ENCODE data around the gene MACROH2A1. TPM values are rescaled to one million over a fixed set of nuclear protein-coding genes. Genes with fewer than 3 reads are reported as not detected.

The MACROH2A1 gene
- polyA plus RNA-seq, 2 of the 4 experiments (the other 2 are of a cell fraction): 158 to 172 TPM

DNA sequence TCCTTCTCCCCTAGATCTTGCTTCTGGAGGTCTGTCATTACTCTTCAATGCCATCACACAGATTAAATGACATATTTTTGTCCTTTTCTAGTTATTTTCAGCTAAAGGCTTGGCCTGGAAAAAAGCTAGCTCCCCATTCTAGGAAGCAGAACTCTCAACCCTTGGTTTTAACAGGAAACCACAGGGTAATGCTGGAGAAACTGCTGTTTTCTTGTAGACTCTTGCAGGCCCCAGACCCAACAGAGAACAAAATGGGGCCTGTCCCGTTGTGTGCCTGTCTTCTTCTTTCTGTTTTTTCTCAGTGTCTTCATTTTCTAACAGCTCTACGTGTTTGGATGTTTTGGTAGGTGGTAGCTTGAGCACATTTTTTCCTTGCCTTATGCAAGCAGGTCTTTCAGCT, 26.6 kb upstream of the MACROH2A1 start:
- no peak overlapping the region for H3K4me3 ChIP-seq
- H3K9me3 ChIP-seq: peaks cover 20% of the 10 kb centered on the region
- no peak; a peak in 1 of 6 replicates for ATAC-seq
- H3K4me2 ChIP-seq: no peak overlapping the region
- FAIRE-seq: no peak
- peaks cover 8% of the 10 kb centered on the region; the same call in 2 of the 3 replicates for H3K4me1 ChIP-seq
- DNase-seq (ENCODE audit: low read depth in 1 of 2, low spot score in 1 of 2): no peak
- 35% methylated on average over 2 of the region's 2 CpGs for WGBS (ENCODE audit: missing lambda C conversion rate)
- H3K27ac ChIP-seq: no peak overlapping the region
- ChIA-PET CTCF (interaction anchor here (0.7 to 4.3 kb wide), 18 partner anchors 9 to 506 kb away, joined by 3 to 22 read pairs (median 4); partner anchors contain the start of genes DCANP1 and MACROH2A1), POLR2A (no interaction called here)
- no peak for TF ChIP-seq CHD4 (IDR thresholded peaks at IDR 0.05; ENCODE audit: borderline replicate concordance)
- TF ChIP-seq HOXA7 (CRISPR knock-in tag; IDR thresholded peaks at IDR 0.05): no peak
- TF ChIP-seq TFCP2L1 (CRISPR knock-in tag; IDR thresholded peaks at IDR 0.05): no peak
- TF ChIP-seq RCOR1 (IDR thresholded peaks at IDR 0.05; ENCODE audit: low read depth, low read length): no peak
- TF ChIP-seq NPAS2 (CRISPR knock-in tag; IDR thresholded peaks at IDR 0.05; ENCODE audit: borderline replicate concordance): no peak
- TF ChIP-seq, protein P1, sequence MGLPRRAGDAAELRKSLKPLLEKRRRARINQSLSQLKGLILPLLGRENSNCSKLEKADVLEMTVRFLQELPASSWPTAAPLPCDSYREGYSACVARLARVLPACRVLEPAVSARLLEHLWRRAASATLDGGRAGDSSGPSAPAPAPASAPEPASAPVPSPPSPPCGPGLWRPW (IDR thresholded peaks at IDR 0.05): no peak
- TF ChIP-seq EP300 (IDR thresholded peaks at IDR 0.05): no peak
- no peak for TF ChIP-seq HEYL (CRISPR knock-in tag; IDR thresholded peaks at IDR 0.05)
- no peak for TF ChIP-seq ZC3H11A (IDR thresholded peaks at IDR 0.05)
- TF ChIP-seq NFE2L2 (conservative IDR thresholded peaks at IDR 0.05; ENCODE audit: low read length): no peak
- no peak for TF ChIP-seq FOSL2 (IDR thresholded peaks at IDR 0.05)
- TF ChIP-seq FOSL2 (CRISPR knock-in tag; IDR thresholded peaks at IDR 0.05): no peak
- TF ChIP-seq CHD2 (IDR thresholded peaks at IDR 0.05; ENCODE audit: low read length, partially characterized antibody): no peak
- TF ChIP-seq, protein P2, sequence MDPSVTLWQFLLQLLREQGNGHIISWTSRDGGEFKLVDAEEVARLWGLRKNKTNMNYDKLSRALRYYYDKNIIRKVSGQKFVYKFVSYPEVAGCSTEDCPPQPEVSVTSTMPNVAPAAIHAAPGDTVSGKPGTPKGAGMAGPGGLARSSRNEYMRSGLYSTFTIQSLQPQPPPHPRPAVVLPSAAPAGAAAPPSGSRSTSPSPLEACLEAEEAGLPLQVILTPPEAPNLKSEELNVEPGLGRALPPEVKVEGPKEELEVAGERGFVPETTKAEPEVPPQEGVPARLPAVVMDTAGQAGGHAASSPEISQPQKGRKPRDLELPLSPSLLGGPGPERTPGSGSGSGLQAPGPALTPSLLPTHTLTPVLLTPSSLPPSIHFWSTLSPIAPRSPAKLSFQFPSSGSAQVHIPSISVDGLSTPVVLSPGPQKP (IDR thresholded peaks at IDR 0.05; ENCODE audit: low read depth, low read length): no peak
- no peak for TF ChIP-seq JUN (IDR thresholded peaks at IDR 0.05)
- TF ChIP-seq, protein P3, sequence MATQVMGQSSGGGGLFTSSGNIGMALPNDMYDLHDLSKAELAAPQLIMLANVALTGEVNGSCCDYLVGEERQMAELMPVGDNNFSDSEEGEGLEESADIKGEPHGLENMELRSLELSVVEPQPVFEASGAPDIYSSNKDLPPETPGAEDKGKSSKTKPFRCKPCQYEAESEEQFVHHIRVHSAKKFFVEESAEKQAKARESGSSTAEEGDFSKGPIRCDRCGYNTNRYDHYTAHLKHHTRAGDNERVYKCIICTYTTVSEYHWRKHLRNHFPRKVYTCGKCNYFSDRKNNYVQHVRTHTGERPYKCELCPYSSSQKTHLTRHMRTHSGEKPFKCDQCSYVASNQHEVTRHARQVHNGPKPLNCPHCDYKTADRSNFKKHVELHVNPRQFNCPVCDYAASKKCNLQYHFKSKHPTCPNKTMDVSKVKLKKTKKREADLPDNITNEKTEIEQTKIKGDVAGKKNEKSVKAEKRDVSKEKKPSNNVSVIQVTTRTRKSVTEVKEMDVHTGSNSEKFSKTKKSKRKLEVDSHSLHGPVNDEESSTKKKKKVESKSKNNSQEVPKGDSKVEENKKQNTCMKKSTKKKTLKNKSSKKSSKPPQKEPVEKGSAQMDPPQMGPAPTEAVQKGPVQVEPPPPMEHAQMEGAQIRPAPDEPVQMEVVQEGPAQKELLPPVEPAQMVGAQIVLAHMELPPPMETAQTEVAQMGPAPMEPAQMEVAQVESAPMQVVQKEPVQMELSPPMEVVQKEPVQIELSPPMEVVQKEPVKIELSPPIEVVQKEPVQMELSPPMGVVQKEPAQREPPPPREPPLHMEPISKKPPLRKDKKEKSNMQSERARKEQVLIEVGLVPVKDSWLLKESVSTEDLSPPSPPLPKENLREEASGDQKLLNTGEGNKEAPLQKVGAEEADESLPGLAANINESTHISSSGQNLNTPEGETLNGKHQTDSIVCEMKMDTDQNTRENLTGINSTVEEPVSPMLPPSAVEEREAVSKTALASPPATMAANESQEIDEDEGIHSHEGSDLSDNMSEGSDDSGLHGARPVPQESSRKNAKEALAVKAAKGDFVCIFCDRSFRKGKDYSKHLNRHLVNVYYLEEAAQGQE (IDR thresholded peaks at IDR 0.05): no peak
- TF ChIP-seq CBX8 (IDR thresholded peaks at IDR 0.05): no peak

DNA sequence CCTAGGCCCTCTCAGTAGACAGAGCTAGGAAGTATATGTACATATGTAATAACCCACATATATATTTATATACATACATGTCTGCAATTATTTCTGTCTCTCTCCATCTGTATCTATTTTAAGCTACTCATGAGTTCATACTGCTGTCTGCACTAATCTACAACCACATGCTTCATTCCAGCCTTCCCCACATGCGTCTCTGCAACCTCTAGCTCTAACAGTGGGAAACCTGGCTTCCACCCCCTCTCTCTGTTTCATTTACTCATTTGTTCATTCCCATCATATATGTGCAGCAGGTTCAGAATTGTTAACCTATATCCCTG, 24.8 kb upstream of the MACROH2A1 start:
- FAIRE-seq (no peak), ATAC-seq (no peak), DNase-seq (ENCODE audit: low read depth in 1 of 2, low spot score in 1 of 2) (no peak)
- WGBS (ENCODE audit: missing lambda C conversion rate): 94% methylated on average over 1 of the region's 1 CpG
- no peak overlapping the region for H3K27ac ChIP-seq
- H3K4me2 ChIP-seq: no peak overlapping the region
- peaks cover 8% of the 10 kb centered on the region; the same call in 2 of the 3 replicates for H3K4me1 ChIP-seq
- no peak overlapping the region for H3K4me3 ChIP-seq
- ChIA-PET POLR2A (interaction anchor here (1.5 kb wide), 1 partner anchor 24 kb away, joined by 6 read pairs; the partner anchor contains the start of gene MACROH2A1), CTCF (interaction anchor here (1.0 to 4.3 kb wide), 3 partner anchors 24 to 136 kb away, joined by 3 to 22 read pairs (median 8); partner anchors contain the start of gene DCANP1)
- TF ChIP-seq MYC (IDR thresholded peaks at IDR 0.05; ENCODE audit: borderline replicate concordance, low read length): no peak
- TF ChIP-seq CBX2 (IDR thresholded peaks at IDR 0.05; ENCODE audit: borderline replicate concordance, low read depth): no peak
- no peak for TF ChIP-seq HDAC2 (IDR thresholded peaks at IDR 0.05)
- no peak for TF ChIP-seq EHMT2 (IDR thresholded peaks at IDR 0.05; ENCODE audit: low read depth)
- TF ChIP-seq CHD2 (IDR thresholded peaks at IDR 0.05; ENCODE audit: low read length, partially characterized antibody): no peak
- no peak for TF ChIP-seq GATA3 (IDR thresholded peaks at IDR 0.05; ENCODE audit: borderline replicate concordance)
- TF ChIP-seq, protein P4, sequence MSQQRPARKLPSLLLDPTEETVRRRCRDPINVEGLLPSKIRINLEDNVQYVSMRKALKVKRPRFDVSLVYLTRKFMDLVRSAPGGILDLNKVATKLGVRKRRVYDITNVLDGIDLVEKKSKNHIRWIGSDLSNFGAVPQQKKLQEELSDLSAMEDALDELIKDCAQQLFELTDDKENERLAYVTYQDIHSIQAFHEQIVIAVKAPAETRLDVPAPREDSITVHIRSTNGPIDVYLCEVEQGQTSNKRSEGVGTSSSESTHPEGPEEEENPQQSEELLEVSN (IDR thresholded peaks at IDR 0.05; ENCODE audit: borderline replicate concordance, low read depth): no peak
- TF ChIP-seq HEYL (CRISPR knock-in tag; IDR thresholded peaks at IDR 0.05): no peak
- TF ChIP-seq, protein P5, sequence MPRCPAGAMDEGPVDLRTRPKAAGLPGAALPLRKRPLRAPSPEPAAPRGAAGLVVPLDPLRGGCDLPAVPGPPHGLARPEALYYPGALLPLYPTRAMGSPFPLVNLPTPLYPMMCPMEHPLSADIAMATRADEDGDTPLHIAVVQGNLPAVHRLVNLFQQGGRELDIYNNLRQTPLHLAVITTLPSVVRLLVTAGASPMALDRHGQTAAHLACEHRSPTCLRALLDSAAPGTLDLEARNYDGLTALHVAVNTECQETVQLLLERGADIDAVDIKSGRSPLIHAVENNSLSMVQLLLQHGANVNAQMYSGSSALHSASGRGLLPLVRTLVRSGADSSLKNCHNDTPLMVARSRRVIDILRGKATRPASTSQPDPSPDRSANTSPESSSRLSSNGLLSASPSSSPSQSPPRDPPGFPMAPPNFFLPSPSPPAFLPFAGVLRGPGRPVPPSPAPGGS (IDR thresholded peaks at IDR 0.05): no peak
- TF ChIP-seq, protein P6, sequence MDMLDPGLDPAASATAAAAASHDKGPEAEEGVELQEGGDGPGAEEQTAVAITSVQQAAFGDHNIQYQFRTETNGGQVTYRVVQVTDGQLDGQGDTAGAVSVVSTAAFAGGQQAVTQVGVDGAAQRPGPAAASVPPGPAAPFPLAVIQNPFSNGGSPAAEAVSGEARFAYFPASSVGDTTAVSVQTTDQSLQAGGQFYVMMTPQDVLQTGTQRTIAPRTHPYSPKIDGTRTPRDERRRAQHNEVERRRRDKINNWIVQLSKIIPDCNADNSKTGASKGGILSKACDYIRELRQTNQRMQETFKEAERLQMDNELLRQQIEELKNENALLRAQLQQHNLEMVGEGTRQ (IDR thresholded peaks at IDR 0.05): no peak
- no peak for TF ChIP-seq RNF2 (IDR thresholded peaks at IDR 0.05; ENCODE audit: borderline replicate concordance, low read depth)
- TF ChIP-seq ZFP36 (IDR thresholded peaks at IDR 0.05; ENCODE audit: borderline replicate concordance, partially characterized antibody): no peak
- TF ChIP-seq RARB (CRISPR knock-in tag; IDR thresholded peaks at IDR 0.05): no peak
- H3K9me3 ChIP-seq: peaks cover 12% of the 10 kb centered on the region
